Astrocyte of the cerebellum (primary cell): ENCODE measurements around the gene CUBN.

Experiments
- DNase-seq: peaks from one replicate; pipeline ENCODE4 v3.0.0-alpha.2; 2011; ENCODE audit warnings: low read depth
- H3K4me3 ChIP-seq: 2 replicates; pipeline ENCODE4 v1.5.1; 2011; ENCODE audit warnings: mild to moderate bottlenecking, low read depth, low read length, moderate library complexity
- in situ Hi-C: cut with HindIII; loops from 2 replicates; pipeline ENCODE4 v1.10.0; 2017; ENCODE audit warnings: low sequenced_read_pairs
- TF ChIP-seq, protein P1 (sequence below): IDR thresholded peaks from 2 replicates; pipeline ENCODE4 v1.5.1; 2012; ENCODE audit warnings: low read length, low read depth, moderate library complexity, mild to moderate bottlenecking; ENCODE audit errors: missing control alignments

The CUBN gene

DNA sequence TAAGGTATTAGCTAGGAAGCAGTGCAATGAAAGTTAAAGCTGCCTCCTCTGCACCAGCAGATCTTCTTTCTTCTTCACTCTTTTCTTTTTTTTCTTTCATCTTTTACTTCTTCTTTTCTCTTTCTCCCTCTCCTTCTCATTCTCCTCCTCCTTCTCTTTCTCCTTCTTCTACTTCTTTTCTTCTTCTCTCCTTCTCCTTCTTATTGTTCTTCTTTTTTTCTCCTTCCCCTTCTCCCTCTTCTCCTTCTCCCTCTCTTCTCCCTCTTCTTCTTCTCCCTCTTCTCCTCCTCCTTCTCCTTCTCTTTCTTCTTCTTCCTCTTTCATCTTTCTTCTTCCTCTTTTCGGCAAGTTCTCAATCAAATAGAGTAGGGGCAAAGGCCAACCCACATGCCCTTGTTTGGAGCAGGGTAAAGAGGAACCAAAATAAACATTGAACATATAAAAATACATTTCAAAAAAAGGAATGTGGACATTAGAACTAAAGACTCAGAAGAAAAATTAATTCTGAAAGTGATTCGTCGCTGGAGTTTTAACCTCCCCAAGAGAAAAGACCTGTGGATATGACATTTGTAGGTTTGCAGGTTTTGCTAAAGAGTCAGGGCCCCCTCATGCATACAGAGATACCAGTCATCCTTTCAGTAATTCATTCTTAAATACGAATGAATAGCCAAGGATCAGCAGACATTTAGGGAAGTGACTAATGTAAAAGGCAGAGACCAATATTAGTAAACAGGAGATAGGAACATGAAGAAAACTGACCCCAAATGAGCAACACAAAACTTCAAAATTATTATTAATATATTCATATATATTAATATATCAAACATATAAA is 219.4 kb downstream of the CUBN start:
- in situ Hi-C loops: no loop called here
- TF ChIP-seq, protein P1, sequence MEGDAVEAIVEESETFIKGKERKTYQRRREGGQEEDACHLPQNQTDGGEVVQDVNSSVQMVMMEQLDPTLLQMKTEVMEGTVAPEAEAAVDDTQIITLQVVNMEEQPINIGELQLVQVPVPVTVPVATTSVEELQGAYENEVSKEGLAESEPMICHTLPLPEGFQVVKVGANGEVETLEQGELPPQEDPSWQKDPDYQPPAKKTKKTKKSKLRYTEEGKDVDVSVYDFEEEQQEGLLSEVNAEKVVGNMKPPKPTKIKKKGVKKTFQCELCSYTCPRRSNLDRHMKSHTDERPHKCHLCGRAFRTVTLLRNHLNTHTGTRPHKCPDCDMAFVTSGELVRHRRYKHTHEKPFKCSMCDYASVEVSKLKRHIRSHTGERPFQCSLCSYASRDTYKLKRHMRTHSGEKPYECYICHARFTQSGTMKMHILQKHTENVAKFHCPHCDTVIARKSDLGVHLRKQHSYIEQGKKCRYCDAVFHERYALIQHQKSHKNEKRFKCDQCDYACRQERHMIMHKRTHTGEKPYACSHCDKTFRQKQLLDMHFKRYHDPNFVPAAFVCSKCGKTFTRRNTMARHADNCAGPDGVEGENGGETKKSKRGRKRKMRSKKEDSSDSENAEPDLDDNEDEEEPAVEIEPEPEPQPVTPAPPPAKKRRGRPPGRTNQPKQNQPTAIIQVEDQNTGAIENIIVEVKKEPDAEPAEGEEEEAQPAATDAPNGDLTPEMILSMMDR: no peak
- DNase-seq: no peak
- no peak overlapping the region for H3K4me3 ChIP-seq

GRCh38 chr10:16909271-16909767 is 220.3 kb downstream of the CUBN start:
- TF ChIP-seq, protein P1: no peak
- DNase-seq: no peak
- in situ Hi-C loops: no loop called here
- H3K4me3 ChIP-seq: no peak overlapping the region

DNA sequence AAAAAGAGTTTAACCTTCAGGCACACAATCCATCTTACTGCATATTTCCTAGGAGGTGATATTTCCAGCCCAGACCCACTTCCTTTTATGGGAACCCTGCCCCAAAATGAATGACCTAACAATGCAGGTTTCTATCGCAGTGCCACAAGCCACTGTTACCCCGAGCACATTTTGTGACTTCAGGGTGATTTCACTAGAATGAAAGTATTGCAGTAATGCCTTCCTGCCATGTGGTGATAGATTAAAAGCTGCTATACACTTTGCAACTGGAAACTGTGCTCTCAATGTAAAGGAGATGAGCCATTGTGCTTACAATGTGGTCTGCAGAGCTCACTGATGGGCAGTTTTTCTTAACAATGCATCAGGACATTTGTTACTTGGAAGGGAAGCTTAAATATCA is 221.9 kb downstream of the CUBN start:
- H3K4me3 ChIP-seq: no peak overlapping the region
- TF ChIP-seq, protein P1: no peak
- in situ Hi-C loops: no loop called here
- DNase-seq: no peak

GRCh38 chr10:16905320-16905719 is 224.3 kb downstream of the CUBN start:
- TF ChIP-seq, protein P1: no peak
- in situ Hi-C loops: no loop called here
- H3K4me3 ChIP-seq: no peak overlapping the region
- no peak for DNase-seq

- peak; percentile 56 for DNase-seq
- no peak overlapping the region for H3K4me3 ChIP-seq
- in situ Hi-C loops: no loop called here
- TF ChIP-seq, protein P1: no peak
Measured at GRCh38 chr10:16904639-16905061, 225.0 kb downstream of the CUBN start.

- in situ Hi-C loops: no loop called here
- H3K4me3 ChIP-seq: no peak overlapping the region
- TF ChIP-seq, protein P1: no peak
- DNase-seq: no peak
Measured at GRCh38 chr10:16904049-16904448, 225.6 kb downstream of the CUBN start.
